Measurements from ENCODE around the gene SMARCC2. TPM values are rescaled to one million over a fixed set of nuclear protein-coding genes. Genes with fewer than 3 reads are reported as not detected.
A peak's percentile ranks its signal among the peaks of the same experiment; 100 is the strongest.

SMARCC2 gene
- total RNA-seq, 3 donors from 2014 or later (not counting 1 experiment from before 2014, with no cell fraction given): 205 to 232 (median 210) TPM

- peak overlapping the region in 1 of 2 donors; percentile 18 for H3K27ac Mint-ChIP-seq
- no peaks in the 10 kb centered on the region for H3K9me3 Mint-ChIP-seq
- TF ChIP-seq CTCF (IDR thresholded peaks at IDR 0.05): no peak
- H3K36me3 Mint-ChIP-seq: peaks cover 12% of the 10 kb centered on the region
- no peaks in the 10 kb centered on the region for H3K27me3 Mint-ChIP-seq (ENCODE audit: low read depth in 2 of 2)
- Histone ChIP-seq H3K9me3 (ENCODE audit: control insufficient read depth, insufficient read depth, low read length) (no peaks in the 10 kb centered on the region), H3K4me3 (ENCODE audit: low read length) (no peak overlapping the region), H3K4me1 (ENCODE audit: control insufficient read depth, insufficient read depth, low read length) (no peaks in the 10 kb centered on the region), H3K27ac (ENCODE audit: low read length) (no peak overlapping the region), H3K36me3 (ENCODE audit: control insufficient read depth, insufficient read depth, low read length) (peaks cover 61% of the 10 kb centered on the region), H3K27me3 (ENCODE audit: control insufficient read depth, insufficient read depth, low read length) (no peaks in the 10 kb centered on the region)
- no peak for DNase-seq
- H3K4me3 Mint-ChIP-seq: no peak overlapping the region
- H3K4me1 Mint-ChIP-seq: no peaks in the 10 kb centered on the region
- ATAC-seq: no peak
- intact Hi-C loops (cut with micrococcal nuclease): no loop called here
- 94% methylated on average over 1 of the region's 1 CpG for WGBS (ENCODE audit: insufficient coverage)
Observed at GRCh38 chr12:56212361-56212760, 23.1 kb upstream of the SMARCC2 start.

GRCh38 chr12:56208006-56208405 is 18.7 kb upstream of the SMARCC2 start:
- H3K27me3 ChIP-seq (ENCODE audit: control insufficient read depth, insufficient read depth, low read length): no peaks in the 10 kb centered on the region
- 85% methylated on average over 6 of the region's 6 CpGs for WGBS (ENCODE audit: insufficient coverage)
- Mint-ChIP-seq H3K9me3 (no peaks in the 10 kb centered on the region), H3K36me3 (peaks cover 9% of the 10 kb centered on the region), H3K27me3 (ENCODE audit: low read depth in 2 of 2) (no peaks in the 10 kb centered on the region), H3K4me3 (no peak overlapping the region), H3K4me1 (no peaks in the 10 kb centered on the region), H3K27ac (no peak overlapping the region)
- H3K4me1 ChIP-seq (ENCODE audit: control insufficient read depth, insufficient read depth, low read length): no peaks in the 10 kb centered on the region
- peaks cover 64% of the 10 kb centered on the region for H3K36me3 ChIP-seq (ENCODE audit: control insufficient read depth, insufficient read depth, low read length)
- peak overlapping the region; percentile 11 for H3K27ac ChIP-seq (ENCODE audit: low read length)
- no peak for TF ChIP-seq CTCF (IDR thresholded peaks at IDR 0.05)
- DNase-seq (no peak), ATAC-seq (no peak)
- H3K4me3 ChIP-seq (ENCODE audit: low read length): no peak overlapping the region
- no peaks in the 10 kb centered on the region for H3K9me3 ChIP-seq (ENCODE audit: control insufficient read depth, insufficient read depth, low read length)
- intact Hi-C loops (cut with micrococcal nuclease): no loop called here

GRCh38 chr12:56206452-56207166 is 17.3 kb upstream of the SMARCC2 start:
- Histone ChIP-seq H3K36me3 (ENCODE audit: control insufficient read depth, insufficient read depth, low read length) (peaks cover 52% of the 10 kb centered on the region), H3K9me3 (ENCODE audit: control insufficient read depth, insufficient read depth, low read length) (no peaks in the 10 kb centered on the region), H3K27ac (ENCODE audit: low read length) (no peak overlapping the region), H3K4me1 (ENCODE audit: control insufficient read depth, insufficient read depth, low read length) (no peaks in the 10 kb centered on the region), H3K27me3 (ENCODE audit: control insufficient read depth, insufficient read depth, low read length) (no peaks in the 10 kb centered on the region), H3K4me3 (ENCODE audit: low read length) (no peak overlapping the region)
- peak overlapping the region in 1 of 2 donors; percentile 0 for H3K27ac Mint-ChIP-seq
- ATAC-seq (peak; percentile 32 to 66 (median 63)), DNase-seq (peak in 1 of 2 donors; percentile 60)
- 90% methylated on average over 11 of the region's 14 CpGs for WGBS (ENCODE audit: insufficient coverage)
- no peak overlapping the region for H3K4me3 Mint-ChIP-seq
- peaks cover 9% of the 10 kb centered on the region for H3K36me3 Mint-ChIP-seq
- intact Hi-C loops (cut with micrococcal nuclease): no loop called here
- no peaks in the 10 kb centered on the region for H3K4me1 Mint-ChIP-seq
- H3K9me3 Mint-ChIP-seq: no peaks in the 10 kb centered on the region
- H3K27me3 Mint-ChIP-seq (ENCODE audit: low read depth in 2 of 2): no peaks in the 10 kb centered on the region
- TF ChIP-seq CTCF (IDR thresholded peaks at IDR 0.05): peak; percentile 26

GRCh38 chr12:56205445-56205844 is 16.2 kb upstream of the SMARCC2 start:
- intact Hi-C loops (cut with micrococcal nuclease): no loop called here
- DNase-seq (no peak), ATAC-seq (peak in 1 of 3 donors; percentile 40)
- Histone ChIP-seq H3K27me3 (ENCODE audit: control insufficient read depth, insufficient read depth, low read length) (no peaks in the 10 kb centered on the region), H3K4me1 (ENCODE audit: control insufficient read depth, insufficient read depth, low read length) (no peaks in the 10 kb centered on the region), H3K9me3 (ENCODE audit: control insufficient read depth, insufficient read depth, low read length) (no peaks in the 10 kb centered on the region), H3K36me3 (ENCODE audit: control insufficient read depth, insufficient read depth, low read length) (peaks cover 46% of the 10 kb centered on the region), H3K4me3 (ENCODE audit: low read length) (no peak overlapping the region), H3K27ac (ENCODE audit: low read length) (no peak overlapping the region)
- Mint-ChIP-seq H3K9me3 (no peaks in the 10 kb centered on the region), H3K27ac (no peak overlapping the region), H3K27me3 (ENCODE audit: low read depth in 2 of 2) (no peaks in the 10 kb centered on the region), H3K4me1 (no peaks in the 10 kb centered on the region), H3K4me3 (no peak overlapping the region), H3K36me3 (peaks cover 9% of the 10 kb centered on the region)
- no peak for TF ChIP-seq CTCF (IDR thresholded peaks at IDR 0.05)
